Limb (tissue), 2 donors: ENCODE results near the gene COL9A3.
"Not testable (repeated sequence)": the region's sequence is repeated elsewhere in the genome, so short reads cannot be mapped to it uniquely, and the experiment has no call there.

ENCODE experiments used
- DNase-seq, 2 donors: peaks; one replicate each; pipeline ENCODE4 v3.0.0-alpha.2; 2016; ENCODE audit errors: extremely low spot score in 2 of 2

Gene COL9A3

GRCh38 chr20:62832951-62833391 is 16.1 kb downstream of the COL9A3 start:
- DNase-seq = peak in 1 of 2 donors; percentile 32

GRCh38 chr20:62834967-62835730 is 18.3 kb downstream of the COL9A3 start:
- DNase-seq = no peak

- DNase-seq = peak in 1 of 2 donors; percentile 56
Observed at GRCh38 chr20:62835931-62836861, 19.3 kb downstream of the COL9A3 start.

- DNase-seq = no peak
Observed at GRCh38 chr20:62836967-62837490, 20.2 kb downstream of the COL9A3 start.

GRCh38 chr20:62837790-62838127 is 20.9 kb downstream of the COL9A3 start:
- no peak for DNase-seq

GRCh38 chr20:62838128-62838891 is 21.5 kb downstream of the COL9A3 start:
- DNase-seq = peak in 1 of 2 donors; percentile 67

GRCh38 chr20:62839261-62839660 is 22.4 kb downstream of the COL9A3 start:
- no peak for DNase-seq

- peak in 1 of 2 donors; percentile 38 for DNase-seq
Observed at GRCh38 chr20:62839816-62840215, 23.0 kb downstream of the COL9A3 start.

- peak in 1 of 2 donors; percentile 29 for DNase-seq
Observed at GRCh38 chr20:62840244-62841197, 23.7 kb downstream of the COL9A3 start.

GRCh38 chr20:62841705-62842212 is 24.9 kb downstream of the COL9A3 start:
- DNase-seq = no peak

GRCh38 chr20:62843656-62844055 is 26.8 kb downstream of the COL9A3 start:
- no peak for DNase-seq

- no peak for DNase-seq
Observed at GRCh38 chr20:62844182-62844581, 27.3 kb downstream of the COL9A3 start.

- no peak for DNase-seq
Observed at GRCh38 chr20:62845416-62846160, 28.7 kb downstream of the COL9A3 start.

GRCh38 chr20:62846166-62846890 is 29.5 kb downstream of the COL9A3 start:
- peak in 1 of 2 donors; percentile 48 for DNase-seq

- DNase-seq = not testable (repeated sequence)
Observed at GRCh38 chr20:62848917-62849316, 32.1 kb downstream of the COL9A3 start.

- no peak for DNase-seq
Observed at GRCh38 chr20:62849431-62849830, 32.6 kb downstream of the COL9A3 start.

GRCh38 chr20:62850333-62850974 is 33.6 kb downstream of the COL9A3 start:
- peak in 1 of 2 donors; percentile 45 for DNase-seq

- no peak for DNase-seq
Observed at GRCh38 chr20:62852196-62852595, 35.3 kb downstream of the COL9A3 start.
